Tracheal epithelial cell (primary cell): ENCODE data around the gene LRRC8A. TPM values are rescaled to one million over a fixed set of nuclear protein-coding genes. Genes with fewer than 3 reads are reported as not detected.

ENCODE experiments used
- total RNA-seq: library from RNA; depleted of rRNA; stranded (reverse); fragments of >200 nt; gene quantifications from 2 replicates; pipeline ENCODE4 v1.2.1, GENCODE V29; 2014

The LRRC8A gene
- total RNA-seq: 254 and 316 TPM in 2 replicates

GRCh38 chr9:128881884-128882676 lies at the start of gene LRRC8A, which contains the start of gene KYAT1:
LRRC8A (plus strand) TSS chr9:128882133; CDS start chr9:128907165, 25,032 bp downstream.
KYAT1 (minus strand) TSS chr9:128881950; CDS start chr9:128845405, 36,545 bp downstream.

GRCh38 chr9:128920381-128921058 lies 38.6 kb downstream of the LRRC8A start, which contains the start of gene PHYHD1:
PHYHD1 (plus strand) TSS chr9:128920982; CDS start chr9:128922324, 1,342 bp downstream.

GRCh38 chr9:128947527-128948301 lies 65.8 kb downstream of the LRRC8A start, which contains the start of the genes DOLK and NUP188:
DOLK (minus strand) TSS chr9:128947603; CDS start chr9:128947303, 300 bp downstream.
NUP188 (plus strand) TSS chr9:128947699; CDS start chr9:128947720, 21 bp downstream.

Other genes starting within 250 kb of the LRRC8A start
- gene DYNC2I2, start 225.3 kb upstream of the LRRC8A start, total RNA-seq: 41.7 and 43.1 TPM in 2 replicates
- gene SET, start 192.9 kb upstream of the LRRC8A start, total RNA-seq: 528 and 661 TPM in 2 replicates
- gene PKN3, start 179.6 kb upstream of the LRRC8A start, total RNA-seq: 1.7 and 2.1 TPM in 2 replicates
- gene ZDHHC12, start 158.0 kb upstream of the LRRC8A start, total RNA-seq: 44.3 and 58.0 TPM in 2 replicates
- 15.8 and 23.4 TPM in 2 replicates for gene ZER1, start 110.2 kb upstream of the LRRC8A start, total RNA-seq
- gene TBC1D13, start 94.9 kb upstream of the LRRC8A start, total RNA-seq: 5.5 and 10.7 TPM in 2 replicates
- gene ENDOG, start 63.6 kb upstream of the LRRC8A start, total RNA-seq: 79.5 and 82.5 TPM in 2 replicates
- 12.3 and 22.8 TPM in 2 replicates for gene SPOUT1, start 52.3 kb upstream of the LRRC8A start, total RNA-seq
- gene KYAT1, start 183 bp upstream of the LRRC8A start, total RNA-seq: 12.5 and 24.1 TPM in 2 replicates
- 1.1 and 13.3 TPM in 2 replicates for gene PHYHD1, start 38.8 kb downstream of the LRRC8A start, total RNA-seq
- 21.1 and 21.7 TPM in 2 replicates for gene DOLK, start 65.5 kb downstream of the LRRC8A start, total RNA-seq
- gene NUP188, start 65.6 kb downstream of the LRRC8A start, total RNA-seq: 34.7 and 45.1 TPM in 2 replicates
- 46.0 and 60.0 TPM in 2 replicates for gene SH3GLB2, start 146.2 kb downstream of the LRRC8A start, total RNA-seq
- 18.8 and 21.2 TPM in 2 replicates for gene MIGA2, start 154.5 kb downstream of the LRRC8A start, total RNA-seq
- 7.2 and 13.2 TPM in 2 replicates for gene DOLPP1, start 199.0 kb downstream of the LRRC8A start, total RNA-seq
- 21.7 and 27.9 TPM in 2 replicates for gene CRAT, start 228.7 kb downstream of the LRRC8A start, total RNA-seq
- gene PTPA, start 229.3 kb downstream of the LRRC8A start, total RNA-seq: 48.4 and 81.4 TPM in 2 replicates